A549 (cell line): Measurements from ENCODE around the gene GPC1. TPM values are rescaled to one million over a fixed set of nuclear protein-coding genes. Genes with fewer than 3 reads are reported as not detected.

Experiments used
- ATAC-seq, 2 experiments: fragments of 200-7000 bp in 1 of 2; fragments of >200 bp in 1 of 2; cut with Nextera tagmentation in 1 of 2; cut with Tn5 transposase in 1 of 2; 3 replicates each; pipeline versions ENCODE4 v1.8.0 to v1.9.1; 2018 to 2020; ENCODE audit warnings: mild to moderate bottlenecking in 1 of 2, moderate library complexity in 1 of 2
- CTCF ChIA-PET: fragments of 300-600 bp; sonication (Branson Sonifier 250); formaldehyde crosslinking; extraction: SDS; loops from one replicate; lab custom pipeline; 2021; ENCODE audit warnings: antibody characterized with exemption, inconsistent platforms; lab: Yijun Ruan, JAX
- POLR2A ChIA-PET: fragments of 350-600 bp; formaldehyde crosslinking; extraction: SDS; loops from one replicate; lab custom pipeline; 2021; ENCODE audit warnings: antibody characterized with exemption, inconsistent platforms; lab: Yijun Ruan, JAX
- DNase-seq, 2 experiments: peaks; one replicate each; pipeline versions ENCODE4 v3.0.0 to v3.0.0-alpha.2; 2011 to 2016; ENCODE audit warnings: low read depth in 1 of 2, low spot score in 1 of 2
- FAIRE-seq: peaks from 2 replicates; lab custom pipeline; 2011; peaks lifted over from hg19 to GRCh38; lab: Jason Lieb, UNC
- H3K27ac ChIP-seq, 2 experiments: fragments of >200 bp; sonication (Bioruptor Twin); formaldehyde crosslinking; 3 replicates each; pipeline ENCODE4 v1.5.1; 2016 to 2017
- H3K4me1 ChIP-seq: fragments of >200 bp; sonication (Bioruptor Twin); formaldehyde crosslinking; 3 replicates; pipeline ENCODE4 v1.6.1; 2016
- H3K4me2 ChIP-seq: fragments of >200 bp; sonication (Bioruptor Twin); formaldehyde crosslinking; 3 replicates; pipeline ENCODE4 v1.6.1; 2016
- H3K4me3 ChIP-seq: fragments of >200 bp; sonication (Bioruptor Twin); formaldehyde crosslinking; 3 replicates; pipeline ENCODE4 v1.5.1; 2016
- H3K9me3 ChIP-seq: fragments of >200 bp; sonication (Bioruptor Twin); formaldehyde crosslinking; 3 replicates; pipeline ENCODE4 v1.6.1; 2016
- BHLHE40 ChIP-seq: IDR thresholded peaks from 2 replicates; pipeline ENCODE4 v1.6.1; 2012; ENCODE audit warnings: low read depth, low read length, inconsistent platforms
- CEBPB ChIP-seq, 2 experiments: fragments of >200 bp in 1 of 2; sonication (Bioruptor Twin) in 1 of 2; formaldehyde crosslinking in 1 of 2; IDR thresholded peaks; 2 replicates each; pipeline ENCODE4 v1.6.1; 2012 to 2016
- FOSB ChIP-seq: fragments of 250-450 bp; sonication (Bioruptor Pico); IDR thresholded peaks from 2 replicates; pipeline ENCODE4 v1.5.0; 2020; ENCODE audit warnings: mild to moderate bottlenecking, moderate library complexity
- HEYL ChIP-seq: fragments of 250-450 bp; sonication (Bioruptor Pico); IDR thresholded peaks from 2 replicates; pipeline ENCODE4 v1.8.0; 2021; ENCODE audit warnings: mild to moderate bottlenecking, moderate library complexity
- HOXB13 ChIP-seq: fragments of 250-450 bp; sonication (Bioruptor Pico); IDR thresholded peaks from 2 replicates; pipeline ENCODE4 v1.5.0; 2020; ENCODE audit warnings: low read depth, mild to moderate bottlenecking, moderate library complexity
- MAFK ChIP-seq: fragments of 450-650 bp; IDR thresholded peaks from 2 replicates; pipeline ENCODE4 v1.6.1; 2014; ENCODE audit not compliant: partially characterized antibody
- NR3C1 ChIP-seq: fragments of >200 bp; sonication (Bioruptor Twin); formaldehyde crosslinking; IDR thresholded peaks from 3 replicates; pipeline ENCODE4 v1.6.1; 2017
- POLR2A ChIP-seq: IDR thresholded peaks from 2 replicates; pipeline ENCODE4 v1.6.1; 2012; ENCODE audit warnings: mild to moderate bottlenecking, low read length
- RAD21 ChIP-seq, 2 experiments: fragments of >200 bp in 1 of 2; sonication (Bioruptor Twin) in 1 of 2; formaldehyde crosslinking in 1 of 2; IDR thresholded peaks in 1 of 2; conservative IDR thresholded peaks in 1 of 2; 2 replicates in 1 of 2; 3 replicates in 1 of 2; pipeline ENCODE4 v1.6.1; 2012 to 2018; ENCODE audit warnings: inconsistent platforms in 1 of 2
- RCOR1 ChIP-seq: fragments of 150-350 bp; IDR thresholded peaks from 2 replicates; pipeline ENCODE4 v1.6.1; 2014; ENCODE audit warnings: antibody characterized with exemption, low read length, low read depth
- SREBF2 ChIP-seq: fragments of 450-650 bp; IDR thresholded peaks from 2 replicates; pipeline ENCODE4 v1.6.1; 2014; ENCODE audit warnings: mild to moderate bottlenecking, moderate library complexity
- TP53 ChIP-seq: fragments of 250-450 bp; sonication (Bioruptor Pico); IDR thresholded peaks from 2 replicates; pipeline ENCODE4 v1.5.0; 2021; ENCODE audit warnings: mild to moderate bottlenecking, moderate library complexity
- ZFP36 ChIP-seq: fragments of 450-650 bp; IDR thresholded peaks from 2 replicates; pipeline ENCODE4 v1.6.1; 2014; ENCODE audit warnings: borderline replicate concordance; ENCODE audit not compliant: partially characterized antibody
- ZSCAN20 ChIP-seq: fragments of 250-450 bp; sonication (Bioruptor Pico); IDR thresholded peaks from 2 replicates; pipeline ENCODE4 v1.8.0; 2022; ENCODE audit warnings: mild to moderate bottlenecking, moderate library complexity
- WGBS: methylation state at CpG from one replicate; pipeline ENCODE4 v1.1.6; 2017; ENCODE audit errors: missing lambda C conversion rate; 5-methylcytosine and 5-hydroxymethylcytosine counted together
- polyA plus RNA-seq, 4 experiments: library from polyadenylated mRNA; depleted of rRNA in 3 of 4; stranded (reverse); fragments of >200 nt; fragmentation: RNase III in 1 of 4; extraction: RNeasy Plus Mini Kit Qiagen cat#74134 plus additional on column Dnase treatment in 1 of 4; gene quantifications; 2 replicates in 3 of 4; 3 replicates in 1 of 4; pipeline ENCODE4 v1.2.3, GENCODE V29; 2011 to 2017
- TF ChIP-seq, protein P1 (sequence below): fragments of 250-450 bp; sonication (Bioruptor Pico); IDR thresholded peaks from 2 replicates; pipeline ENCODE4 v1.5.0; 2020; ENCODE audit warnings: low read depth, mild to moderate bottlenecking, moderate library complexity
- TF ChIP-seq, protein P2 (sequence below): fragments of 200-600 bp; sonication (generic); IDR thresholded peaks from 2 replicates; pipeline ENCODE4 v1.6.1; 2016; ENCODE audit warnings: antibody characterized with exemption, mild to moderate bottlenecking, moderate library complexity
- TF ChIP-seq, protein P3 (sequence below): fragments of >200 bp; sonication (Bioruptor Twin); formaldehyde crosslinking; IDR thresholded peaks from 3 replicates; pipeline ENCODE4 v1.6.1; 2016
- TF ChIP-seq, protein P4 (sequence below): fragments of 250-450 bp; sonication (Bioruptor Pico); IDR thresholded peaks from 2 replicates; pipeline ENCODE4 v1.5.0; 2021; ENCODE audit warnings: mild to moderate bottlenecking, moderate library complexity, borderline replicate concordance
- TF ChIP-seq, protein P5 (sequence below): fragments of >200 bp; sonication (Bioruptor Twin); formaldehyde crosslinking; IDR thresholded peaks from 2 replicates; pipeline ENCODE4 v1.6.1; 2016

The GPC1 gene
- polyA plus RNA-seq, 2 of the 4 experiments (the other 2 are of a cell fraction), result 19.8 to 97.7 TPM

DNA sequence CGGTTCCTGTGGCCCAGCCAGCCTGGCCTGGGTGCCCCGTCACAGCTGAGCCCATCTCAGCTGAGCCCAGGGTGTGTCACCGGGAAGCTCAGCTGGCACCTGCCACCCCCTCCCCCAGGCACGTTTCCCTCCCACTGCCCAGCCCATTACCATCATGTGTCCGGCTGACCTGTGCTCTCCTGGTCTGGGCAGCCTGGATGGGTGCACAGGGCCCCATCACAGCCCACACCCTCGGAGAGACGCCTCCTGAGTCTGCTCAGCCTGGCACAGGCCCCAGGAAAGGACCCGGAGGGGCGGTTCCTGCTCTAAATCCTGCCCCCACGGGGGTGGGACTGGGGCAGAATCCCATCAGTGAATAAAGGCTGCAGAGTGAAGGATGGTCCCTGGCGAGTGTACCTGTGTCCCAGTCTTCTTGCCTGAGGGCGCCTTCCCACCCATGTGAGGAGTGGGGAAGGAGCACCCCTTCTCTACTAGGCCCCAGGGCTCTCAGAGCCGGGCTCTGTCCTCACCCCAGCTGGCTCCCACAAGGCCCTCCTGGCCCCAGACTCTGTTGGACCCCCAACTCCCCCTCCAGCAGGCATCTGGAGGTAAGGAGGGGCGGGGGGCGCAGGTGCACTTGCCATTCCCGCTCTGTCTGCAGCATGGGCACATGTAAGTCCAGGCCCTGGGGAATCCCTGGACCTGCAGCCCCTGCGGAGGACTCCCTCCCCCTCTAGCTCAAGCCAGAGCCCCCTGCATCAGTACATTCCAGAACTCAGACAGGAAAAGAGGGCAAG lies 21.2 kb downstream of the GPC1 start:
- H3K4me1 ChIP-seq, result peaks cover 49% of the 10 kb centered on the region
- no peak for TF ChIP-seq HOXB13 (CRISPR knock-in tag)
- TF ChIP-seq RAD21 (conservative IDR thresholded peaks at IDR 0.05 in 1 of 2, IDR thresholded peaks at IDR 0.05 in 1 of 2), result no peak
- TF ChIP-seq TP53 (CRISPR knock-in tag), result no peak
- H3K27ac ChIP-seq, result peak overlapping the region in 1 of 2 experiments; percentile 36; a peak in 1 of 6 replicates
- ATAC-seq (peak in 1 of 2 experiments; percentile 7; a peak in 3 of 6 replicates), DNase-seq (no peak), FAIRE-seq (no peak)
- 71% methylated on average over 12 of the region's 17 CpGs for WGBS
- CTCF ChIA-PET, result interaction anchor here (0.6 to 4.5 kb wide), 2 partner anchors 224 to 634 kb away, joined by 3 to 26 read pairs; no protein-coding TSS in a partner anchor
- H3K4me3 ChIP-seq, result no peak overlapping the region
- no peaks in the 10 kb centered on the region for H3K9me3 ChIP-seq
- POLR2A ChIA-PET, result no interaction called here
- no peak overlapping the region for H3K4me2 ChIP-seq

DNA sequence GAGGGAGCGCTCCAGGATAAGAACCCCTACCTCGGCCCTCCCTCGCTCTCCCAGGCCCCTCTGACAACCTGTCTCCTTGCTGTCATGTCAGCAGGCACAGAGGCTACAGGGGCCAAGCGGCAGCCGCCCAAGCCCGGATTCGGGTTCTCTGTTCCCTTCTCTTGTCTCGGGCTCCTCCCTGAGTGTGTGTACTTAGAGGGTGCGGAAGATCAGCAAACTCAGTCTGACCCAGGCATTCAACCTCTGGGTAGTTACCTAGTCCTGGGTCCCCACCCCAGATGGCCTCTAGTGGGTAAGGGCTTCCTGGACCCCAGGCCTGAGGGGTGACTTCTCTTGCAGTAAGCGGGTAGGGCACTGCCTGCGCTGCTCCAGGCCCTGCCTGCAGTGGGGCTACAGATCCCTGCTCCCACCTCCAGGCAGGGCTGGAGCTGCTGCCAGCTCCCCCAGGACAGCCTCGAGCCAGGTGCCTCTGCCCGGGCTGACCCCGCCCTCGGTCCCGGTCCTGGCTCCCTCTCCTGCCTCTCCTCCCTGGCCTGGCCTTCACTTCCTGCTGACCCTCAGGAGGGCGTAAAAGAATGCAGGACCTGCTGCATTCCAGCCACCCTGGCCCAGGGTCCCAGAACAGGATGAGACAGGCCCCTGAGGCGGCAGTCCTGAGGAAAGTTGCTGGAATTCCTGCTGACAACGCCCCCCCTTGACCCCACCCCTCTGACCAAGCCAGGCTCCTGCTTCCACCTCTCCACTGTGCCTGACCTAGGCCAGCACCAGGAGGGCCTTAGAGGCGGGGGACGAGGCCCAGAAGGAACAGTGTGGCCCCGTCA lies 22.0 kb downstream of the GPC1 start:
- ChIA-PET CTCF (interaction anchor here (0.6 to 4.5 kb wide), 2 partner anchors 224 to 633 kb away, joined by 3 to 26 read pairs; no protein-coding TSS in a partner anchor), POLR2A (no interaction called here)
- peak in 1 of 2 experiments; percentile 1; a peak in 1 of 6 replicates for ATAC-seq
- Histone ChIP-seq H3K4me2 (no peak overlapping the region), H3K9me3 (no peaks in the 10 kb centered on the region), H3K4me1 (peaks cover 42% of the 10 kb centered on the region), H3K4me3 (no peak overlapping the region), H3K27ac (peak overlapping the region in 1 of 2 experiments; percentile 59; a peak in 2 of 6 replicates)
- TF ChIP-seq MAFK (no peak), RCOR1 (no peak), FOSB (no peak), CEBPB (IDR thresholded peaks at IDR 0.05) (no peak), POLR2A (no peak), TP53 (CRISPR knock-in tag) (no peak), NR3C1 (no peak), ZFP36 (no peak), ZSCAN20 (CRISPR knock-in tag) (no peak)
- FAIRE-seq, result no peak
- WGBS, result 61% methylated on average over 7 of the region's 22 CpGs
- no peak for DNase-seq

DNA sequence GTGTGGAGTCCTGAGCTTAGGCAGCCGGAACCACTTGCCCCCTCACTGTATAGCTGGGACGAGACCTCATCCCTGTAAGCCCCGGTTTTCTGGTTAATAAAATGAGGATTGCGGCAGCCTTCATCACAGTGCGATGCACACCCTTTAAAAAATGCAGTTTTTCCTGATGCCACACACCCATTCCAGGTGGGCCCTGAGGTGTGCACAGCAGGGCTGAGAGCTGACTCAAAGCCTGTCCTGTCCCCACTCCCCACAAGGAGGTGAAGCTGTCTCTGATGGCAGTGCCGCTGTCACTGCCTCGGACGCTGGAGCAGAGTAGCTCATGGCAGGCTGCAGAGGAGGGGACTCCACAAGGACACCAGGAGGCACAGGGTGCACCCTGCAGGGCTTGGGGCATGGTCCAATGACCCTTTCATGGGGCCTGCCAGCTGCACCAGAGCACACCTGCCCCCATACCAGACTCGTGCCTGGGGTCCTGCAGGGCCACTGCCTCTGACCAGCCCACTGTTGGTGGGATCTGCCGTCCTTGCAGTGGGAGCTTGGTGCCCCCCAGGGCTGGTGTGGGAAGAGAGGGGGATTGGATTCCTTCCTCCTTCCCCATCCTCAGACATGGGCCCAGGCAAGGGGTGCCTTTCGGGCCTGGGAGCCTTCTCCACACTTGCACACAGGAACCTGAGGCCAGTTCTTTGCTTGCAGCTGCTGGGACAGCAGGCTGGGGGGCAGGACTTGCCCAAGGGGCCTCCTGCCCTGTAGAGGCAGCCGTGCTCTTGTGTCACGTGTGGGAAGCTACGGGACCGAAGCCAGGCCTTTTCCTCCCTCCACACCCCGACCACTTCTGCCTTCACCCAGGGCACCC lies 22.8 kb downstream of the GPC1 start:
- FAIRE-seq, result no peak
- no peak for TF ChIP-seq SREBF2
- TF ChIP-seq, protein P1, sequence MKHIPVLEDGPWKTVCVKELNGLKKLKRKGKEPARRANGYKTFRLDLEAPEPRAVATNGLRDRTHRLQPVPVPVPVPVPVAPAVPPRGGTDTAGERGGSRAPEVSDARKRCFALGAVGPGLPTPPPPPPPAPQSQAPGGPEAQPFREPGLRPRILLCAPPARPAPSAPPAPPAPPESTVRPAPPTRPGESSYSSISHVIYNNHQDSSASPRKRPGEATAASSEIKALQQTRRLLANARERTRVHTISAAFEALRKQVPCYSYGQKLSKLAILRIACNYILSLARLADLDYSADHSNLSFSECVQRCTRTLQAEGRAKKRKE (CRISPR knock-in tag), result no peak
- TF ChIP-seq, protein P2, sequence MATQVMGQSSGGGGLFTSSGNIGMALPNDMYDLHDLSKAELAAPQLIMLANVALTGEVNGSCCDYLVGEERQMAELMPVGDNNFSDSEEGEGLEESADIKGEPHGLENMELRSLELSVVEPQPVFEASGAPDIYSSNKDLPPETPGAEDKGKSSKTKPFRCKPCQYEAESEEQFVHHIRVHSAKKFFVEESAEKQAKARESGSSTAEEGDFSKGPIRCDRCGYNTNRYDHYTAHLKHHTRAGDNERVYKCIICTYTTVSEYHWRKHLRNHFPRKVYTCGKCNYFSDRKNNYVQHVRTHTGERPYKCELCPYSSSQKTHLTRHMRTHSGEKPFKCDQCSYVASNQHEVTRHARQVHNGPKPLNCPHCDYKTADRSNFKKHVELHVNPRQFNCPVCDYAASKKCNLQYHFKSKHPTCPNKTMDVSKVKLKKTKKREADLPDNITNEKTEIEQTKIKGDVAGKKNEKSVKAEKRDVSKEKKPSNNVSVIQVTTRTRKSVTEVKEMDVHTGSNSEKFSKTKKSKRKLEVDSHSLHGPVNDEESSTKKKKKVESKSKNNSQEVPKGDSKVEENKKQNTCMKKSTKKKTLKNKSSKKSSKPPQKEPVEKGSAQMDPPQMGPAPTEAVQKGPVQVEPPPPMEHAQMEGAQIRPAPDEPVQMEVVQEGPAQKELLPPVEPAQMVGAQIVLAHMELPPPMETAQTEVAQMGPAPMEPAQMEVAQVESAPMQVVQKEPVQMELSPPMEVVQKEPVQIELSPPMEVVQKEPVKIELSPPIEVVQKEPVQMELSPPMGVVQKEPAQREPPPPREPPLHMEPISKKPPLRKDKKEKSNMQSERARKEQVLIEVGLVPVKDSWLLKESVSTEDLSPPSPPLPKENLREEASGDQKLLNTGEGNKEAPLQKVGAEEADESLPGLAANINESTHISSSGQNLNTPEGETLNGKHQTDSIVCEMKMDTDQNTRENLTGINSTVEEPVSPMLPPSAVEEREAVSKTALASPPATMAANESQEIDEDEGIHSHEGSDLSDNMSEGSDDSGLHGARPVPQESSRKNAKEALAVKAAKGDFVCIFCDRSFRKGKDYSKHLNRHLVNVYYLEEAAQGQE, result no peak
- TF ChIP-seq, protein P3, sequence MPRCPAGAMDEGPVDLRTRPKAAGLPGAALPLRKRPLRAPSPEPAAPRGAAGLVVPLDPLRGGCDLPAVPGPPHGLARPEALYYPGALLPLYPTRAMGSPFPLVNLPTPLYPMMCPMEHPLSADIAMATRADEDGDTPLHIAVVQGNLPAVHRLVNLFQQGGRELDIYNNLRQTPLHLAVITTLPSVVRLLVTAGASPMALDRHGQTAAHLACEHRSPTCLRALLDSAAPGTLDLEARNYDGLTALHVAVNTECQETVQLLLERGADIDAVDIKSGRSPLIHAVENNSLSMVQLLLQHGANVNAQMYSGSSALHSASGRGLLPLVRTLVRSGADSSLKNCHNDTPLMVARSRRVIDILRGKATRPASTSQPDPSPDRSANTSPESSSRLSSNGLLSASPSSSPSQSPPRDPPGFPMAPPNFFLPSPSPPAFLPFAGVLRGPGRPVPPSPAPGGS, result no peak
- TF ChIP-seq POLR2A, result no peak
- TF ChIP-seq, protein P4, sequence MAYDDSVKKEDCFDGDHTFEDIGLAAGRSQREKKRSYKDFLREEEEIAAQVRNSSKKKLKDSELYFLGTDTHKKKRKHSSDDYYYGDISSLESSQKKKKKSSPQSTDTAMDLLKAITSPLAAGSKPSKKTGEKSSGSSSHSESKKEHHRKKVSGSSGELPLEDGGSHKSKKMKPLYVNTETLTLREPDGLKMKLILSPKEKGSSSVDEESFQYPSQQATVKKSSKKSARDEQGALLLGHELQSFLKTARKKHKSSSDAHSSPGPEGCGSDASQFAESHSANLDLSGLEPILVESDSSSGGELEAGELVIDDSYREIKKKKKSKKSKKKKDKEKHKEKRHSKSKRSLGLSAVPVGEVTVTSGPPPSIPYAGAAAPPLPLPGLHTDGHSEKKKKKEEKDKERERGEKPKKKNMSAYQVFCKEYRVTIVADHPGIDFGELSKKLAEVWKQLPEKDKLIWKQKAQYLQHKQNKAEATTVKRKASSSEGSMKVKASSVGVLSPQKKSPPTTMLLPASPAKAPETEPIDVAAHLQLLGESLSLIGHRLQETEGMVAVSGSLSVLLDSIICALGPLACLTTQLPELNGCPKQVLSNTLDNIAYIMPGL (CRISPR knock-in tag), result no peak
- TF ChIP-seq, protein P5, sequence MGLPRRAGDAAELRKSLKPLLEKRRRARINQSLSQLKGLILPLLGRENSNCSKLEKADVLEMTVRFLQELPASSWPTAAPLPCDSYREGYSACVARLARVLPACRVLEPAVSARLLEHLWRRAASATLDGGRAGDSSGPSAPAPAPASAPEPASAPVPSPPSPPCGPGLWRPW, result no peak
- no peak for TF ChIP-seq RAD21 (conservative IDR thresholded peaks at IDR 0.05 in 1 of 2, IDR thresholded peaks at IDR 0.05 in 1 of 2)
- TF ChIP-seq HEYL (CRISPR knock-in tag), result no peak
- no peak for TF ChIP-seq ZFP36
- TF ChIP-seq BHLHE40, result no peak
- no peak for TF ChIP-seq TP53 (CRISPR knock-in tag)

More for the DNA sequence above, 22.8 kb downstream of the GPC1 start:
- POLR2A ChIA-PET, result no interaction called here
- DNase-seq, result no peak
- Histone ChIP-seq H3K27ac (peak overlapping the region in 1 of 2 experiments; percentile 59; a peak in 2 of 6 replicates), H3K4me3 (no peak overlapping the region), H3K9me3 (no peaks in the 10 kb centered on the region), H3K4me2 (no peak overlapping the region), H3K4me1 (peaks cover 42% of the 10 kb centered on the region)
- WGBS, result 96% methylated on average over 11 of the region's 16 CpGs
- CTCF ChIA-PET, result interaction anchor here (1.2 to 4.5 kb wide), 2 partner anchors 7 to 225 kb away, joined by 3 to 26 read pairs; no protein-coding TSS in a partner anchor
- 0 out of 6 replicates have a peak, but pooled peaks of 1 of the 2 experiments have one; percentile 0 for ATAC-seq
